ENCODE results near the gene RPRD1A.

RPRD1A gene

GRCh38 chr18:35941299-35941698, 126.1 kb downstream of the RPRD1A start:
- no peak for DNase-seq (ENCODE audit: insufficient read length, low spot score)
- no peak for FAIRE-seq
- TF ChIP-seq POLR2A (IDR thresholded peaks at IDR 0.05; ENCODE audit: low read depth, low read length) (no peak), TAF1 (IDR thresholded peaks at IDR 0.05; ENCODE audit: low read depth, low read length) (no peak), SPI1 (IDR thresholded peaks at IDR 0.05; ENCODE audit: low read depth, low read length) (no peak), POU2F2 (IDR thresholded peaks at IDR 0.05; ENCODE audit: low read depth, low read length) (no peak), PAX5 (IDR thresholded peaks at IDR 0.05; ENCODE audit: insufficient read depth, low read length, severe bottlenecking) (no peak), POLR2AphosphoS5 (IDR thresholded peaks at IDR 0.05; ENCODE audit: low read depth, low read length) (no peak)
